K562 (cell line): ENCODE data around the gene PPP1R9B. TPM values are rescaled to one million over a fixed set of nuclear protein-coding genes. Genes with fewer than 3 reads are reported as not detected.

Source experiments
- ATAC-seq: fragments of 200-7000 bp; cut with Tn5 transposase; 3 replicates; pipeline ENCODE4 v1.9.1; 2020; ENCODE audit warnings: moderate library complexity
- BruUV-seq: library from RNA; stranded (reverse); fragments of 400-500 nt; replicated peaks from 2 replicates; lab custom pipeline; 2021; lab: Mats Ljungman, UMichigan
- CTCF ChIA-PET: fragments of 300-600 bp; formaldehyde crosslinking; extraction: SDS; loops from one replicate; lab custom pipeline; 2021; ENCODE audit warnings: low intra/inter-chr PET ratio; lab: Yijun Ruan, JAX
- POLR2A ChIA-PET: fragments of 300-600, 350-650 bp; sonication (Branson Sonifier 250); formaldehyde crosslinking; extraction: SDS; loops from one replicate; lab custom pipeline; 2021; ENCODE audit warnings: antibody characterized with exemption, inconsistent platforms; lab: Yijun Ruan, JAX
- DNase-seq, 4 experiments: peaks; one replicate each; pipeline versions ENCODE4 v3.0.0 to v3.0.0-alpha.2; 2011 to 2018; ENCODE audit warnings: low spot score in 3 of 4, mixed read lengths in 3 of 4; ENCODE audit errors: extremely low read depth in 1 of 4
- FAIRE-seq: peaks from 2 replicates; lab custom pipeline; 2011; peaks lifted over from hg19 to GRCh38; lab: Jason Lieb, UNC
- H2AFZ ChIP-seq: 2 replicates; pipeline ENCODE4 v1.6.0; 2011; ENCODE audit warnings: low read depth, low read length, control low read depth, inconsistent platforms
- H3K27ac ChIP-seq: fragments of 200-600 bp; 3 replicates; pipeline ENCODE4 v1.8.0; 2011; ENCODE audit warnings: low read depth, mild to moderate bottlenecking, control low read depth, inconsistent platforms, low read length, moderate library complexity, mixed read lengths; ENCODE audit errors: extremely low read depth
- H3K27me3 ChIP-seq, 2 experiments: fragments of 300-600 bp in 1 of 2; 2 replicates in 1 of 2; 3 replicates in 1 of 2; pipeline versions ENCODE4 v1.6.0 to v1.8.0; 2011; ENCODE audit warnings: inconsistent platforms in 2 of 2, low read length in 2 of 2, mild to moderate bottlenecking in 1 of 2, mixed read lengths in 1 of 2, moderate library complexity in 1 of 2; ENCODE audit not compliant: control insufficient read depth in 2 of 2, insufficient read depth in 2 of 2
- H3K36me3 ChIP-seq: fragments of 300-600 bp; 3 replicates; pipeline ENCODE4 v1.8.0; 2011; ENCODE audit warnings: mild to moderate bottlenecking, low read length, inconsistent platforms; ENCODE audit not compliant: control insufficient read depth, insufficient read depth
- H3K4me1 ChIP-seq, 2 experiments: fragments of 200-600 bp in 1 of 2; replicated peaks in 1 of 2; 2 replicates in 1 of 2; 3 replicates in 1 of 2; pipeline versions ENCODE4 v1.5.1 to v1.8.0; 2011; ENCODE audit warnings: inconsistent platforms in 2 of 2, low read length in 2 of 2, mild to moderate bottlenecking in 1 of 2, mixed read lengths in 1 of 2, moderate library complexity in 1 of 2; ENCODE audit not compliant: control insufficient read depth in 2 of 2, insufficient read depth in 2 of 2
- H3K4me2 ChIP-seq: 2 replicates; pipeline ENCODE4 v1.6.1; 2011; ENCODE audit warnings: low read length, control low read depth, inconsistent platforms, mixed read lengths; ENCODE audit not compliant: insufficient read depth
- H3K4me3 ChIP-seq: fragments of 200-600 bp; sonication (generic), shearing (Covaris generic); 2 replicates; pipeline ENCODE4 v1.5.1; 2016; ENCODE audit warnings: control low read depth, inconsistent platforms
- H3K79me2 ChIP-seq: fragments of 200-600 bp; 3 replicates; pipeline ENCODE4 v1.8.0; 2011; ENCODE audit warnings: low read length, inconsistent platforms; ENCODE audit not compliant: control insufficient read depth, insufficient read depth
- H3K9ac ChIP-seq, 2 experiments: 2 replicates each; pipeline versions ENCODE4 v1.6.0 to v1.6.1; 2011; ENCODE audit warnings: low read depth in 2 of 2, low read length in 2 of 2, control low read depth in 1 of 2, inconsistent platforms in 1 of 2, mild to moderate bottlenecking in 1 of 2, mixed read lengths in 1 of 2; ENCODE audit not compliant: insufficient read depth in 1 of 2
- H3K9me1 ChIP-seq: one replicate; pipeline ENCODE4 v1.6.0; 2011; ENCODE audit warnings: inconsistent platforms, mild to moderate bottlenecking, low read length, moderate library complexity; ENCODE audit not compliant: control insufficient read depth, insufficient read depth
- H3K9me3 ChIP-seq: replicated peaks from 2 replicates; pipeline ENCODE4 v1.5.1; 2011; ENCODE audit warnings: low read depth, low read length, inconsistent platforms; ENCODE audit not compliant: control insufficient read depth, insufficient read depth
- H4K20me1 ChIP-seq: replicated peaks from 2 replicates; pipeline ENCODE4 v1.6.1; 2011; ENCODE audit warnings: low read length, inconsistent platforms, mixed read lengths; ENCODE audit not compliant: control insufficient read depth, insufficient read depth
- ARNT ChIP-seq, 2 experiments: fragments of 450-650 bp; IDR thresholded peaks; 2 replicates each; pipeline ENCODE4 v1.6.1; 2016; ENCODE audit warnings: mild to moderate bottlenecking in 1 of 2
- DACH1 ChIP-seq: fragments of 450-650 bp; IDR thresholded peaks from 2 replicates; pipeline ENCODE4 v1.6.1; 2018; ENCODE audit not compliant: partially characterized antibody
- DIDO1 ChIP-seq: fragments of 450-650 bp; IDR thresholded peaks from 2 replicates; pipeline ENCODE4 v1.6.1; 2016; ENCODE audit warnings: low read depth, missing biosample characterization, missing genetic modification characterization
- MAZ ChIP-seq, 2 experiments: fragments of 450-650 bp in 1 of 2; sonication (generic) in 1 of 2; formaldehyde crosslinking; IDR thresholded peaks in 1 of 2; conservative IDR thresholded peaks in 1 of 2; 2 replicates each; pipeline versions ENCODE4 v1.4.0 to v1.5.0; 2020; ENCODE audit warnings: mild to moderate bottlenecking in 1 of 2, missing genetic modification reagents in 1 of 2
- MBD2 ChIP-seq: sonication (generic); IDR thresholded peaks from 2 replicates; pipeline ENCODE4 v1.6.1; 2016; ENCODE audit warnings: low read depth, borderline replicate concordance
- POLR2AphosphoS2 ChIP-seq: IDR thresholded peaks from 2 replicates; pipeline ENCODE4 v1.6.1; 2012; ENCODE audit warnings: low read length, improper control_type of control experiment
- RBM15 ChIP-seq: fragments of 200-400 bp; formaldehyde crosslinking; IDR thresholded peaks from 2 replicates; pipeline ENCODE4 v1.6.1; 2018; ENCODE audit warnings: mild to moderate bottlenecking, low read length, moderate library complexity; ENCODE audit not compliant: insufficient read depth
- SMAD2 ChIP-seq: fragments of 150-350 bp; IDR thresholded peaks from 2 replicates; pipeline ENCODE4 v1.6.1; 2014; ENCODE audit warnings: low read depth, mild to moderate bottlenecking, low read length
- SMARCE1 ChIP-seq: fragments of 450-650 bp; IDR thresholded peaks from 2 replicates; pipeline ENCODE4 v1.7.1; 2016; ENCODE audit warnings: mild to moderate bottlenecking
- ZBTB1 ChIP-seq: sonication (generic); formaldehyde crosslinking; IDR thresholded peaks from 2 replicates; pipeline ENCODE4 v1.8.1; 2023; ENCODE audit warnings: missing genetic modification reagents, low read depth, mild to moderate bottlenecking, borderline replicate concordance
- WGBS: fragments of 100-300 bp; shearing (Covaris generic); methylation state at CpG from one replicate; pipeline ENCODE4 v1.1.6; 2016; ENCODE audit warnings: low coverage, mixed read lengths; ENCODE audit not compliant: insufficient coverage; ENCODE audit errors: missing lambda C conversion rate; 5-methylcytosine and 5-hydroxymethylcytosine counted together
- in situ Hi-C: fragments of 300-500 bp; cut with MboI; formaldehyde crosslinking; loops from 4 replicates; pipeline ENCODE4 v1.15.0; 2018; ENCODE audit warnings: inconsistent platforms, mixed read lengths
- intact Hi-C: fragments of 100-400 bp; cut with micrococcal nuclease; formaldehyde crosslinking; loops from 2 replicates; pipeline ENCODE4 v1.14.2; 2022
- polyA plus RNA-seq, 8 experiments: library from polyadenylated mRNA; depleted of rRNA in 4 of 8; stranded (reverse) in 5 of 8; unstranded in 3 of 8; fragments of >200 nt; fragmentation: Nextera tagmentation in 2 of 8; fragmentation: Illumina TruSeq in 1 of 8; extraction: Ambion mirVana in 2 of 8; extraction: Trizol in 1 of 8; gene quantifications; 2 replicates each; pipeline versions ENCODE4 v1.2.1 to v1.2.3, GENCODE V29; 2011 to 2014; ENCODE audit warnings: inconsistent platforms in 1 of 8, missing spikeins in 1 of 8
- total RNA-seq, 7 experiments: library from RNA; depleted of rRNA in 6 of 7; stranded (reverse); fragments of >200 nt in 6 of 7; fragmentation: Illumina TruSeq in 2 of 7; extraction: Trizol in 2 of 7; gene quantifications; 2 replicates each; pipeline versions ENCODE4 v1.2.1 to v1.2.3, GENCODE V29; 2011 to 2021; ENCODE audit warnings: low replicate concordance in 1 of 7

PPP1R9B gene
- total and polyA plus RNA-seq, 9 of the 15 experiments (the other 6 are each of a cell fraction or from before 2014, with no cell fraction given): 0.10 to 63.5 (median 24.7) TPM

- H3K4me2 ChIP-seq: no peak overlapping the region
- no peak for TF ChIP-seq DACH1
- TF ChIP-seq MAZ (CRISPR knock-in tag; conservative IDR thresholded peaks at IDR 0.05 in 1 of 2, IDR thresholded peaks at IDR 0.05 in 1 of 2): no peak
- no peak for TF ChIP-seq MBD2
- no peak for TF ChIP-seq RBM15
- TF ChIP-seq SMARCE1: no peak
- no peak for TF ChIP-seq SMAD2
- no peak for TF ChIP-seq ARNT (IDR thresholded peaks at IDR 0.05)
- TF ChIP-seq DIDO1 (tag): no peak
- no peak for TF ChIP-seq POLR2AphosphoS2
- TF ChIP-seq ZBTB1: no peak
Observed at GRCh38 chr17:50141745-50142110, 8.7 kb downstream of the PPP1R9B start.

More at GRCh38 chr17:50141745-50142110, 8.7 kb downstream of the PPP1R9B start:
- Histone ChIP-seq H2AFZ (no peak overlapping the region), H3K79me2 (peaks cover 44% of the 10 kb centered on the region), H3K36me3 (peaks cover 97% of the 10 kb centered on the region), H3K4me3 (no peak overlapping the region), H3K9me3 (no peaks in the 10 kb centered on the region), H3K9ac (no peak overlapping the region; a peak in 1 of 4 replicates), H3K4me1 (peaks cover 15 to 33% of the 10 kb centered on the region in 2 experiments; a peak in 4 of 5 replicates), H3K9me1 (peaks cover 17% of the 10 kb centered on the region), H3K27ac (no peak overlapping the region), H4K20me1 (peaks cover 12% of the 10 kb centered on the region), H3K27me3 (no peaks in the 10 kb centered on the region)
- intact Hi-C loops (loop anchor here (2.0 kb wide), 1 partner anchor 19 kb away; no protein-coding TSS in a partner anchor), in situ Hi-C loops (no loop called here)
- BruUV-seq: no TSS peak
- CTCF ChIA-PET: no interaction called here
- POLR2A ChIA-PET: interaction anchor here (0.6 kb wide), 3 partner anchors 11 to 13 kb away, joined by 3 read pairs; no protein-coding TSS in a partner anchor
- ATAC-seq: no peak
- FAIRE-seq: no peak
- DNase-seq: no peak
- WGBS: 83% methylated on average over 8 of the region's 8 CpGs
